Dendritic cell treated with granulocyte-macrophage colony-stimulating factor and Interleukin-4, amounts not matched to agents 40 ng/mL and 50 ng/mL, for 4 days (primary cell): ENCODE data around the gene SF3B3.

Experiments
- H3K27ac Mint-ChIP-seq: one replicate; pipeline ENCODE4 v1.8.0; 2022; ENCODE audit warnings: mild to moderate bottlenecking, mixed read lengths
- H3K27me3 Mint-ChIP-seq: one replicate; pipeline ENCODE4 v1.8.0; 2022; ENCODE audit warnings: mild to moderate bottlenecking, mixed read lengths
- H3K36me3 Mint-ChIP-seq: one replicate; pipeline ENCODE4 v1.8.0; 2022; ENCODE audit warnings: low read depth, mixed read lengths
- H3K4me1 Mint-ChIP-seq: one replicate; pipeline ENCODE4 v1.8.0; 2022; ENCODE audit warnings: low read depth, mixed read lengths
- H3K4me3 Mint-ChIP-seq: one replicate; pipeline ENCODE4 v1.8.0; 2022; ENCODE audit warnings: mild to moderate bottlenecking, moderate library complexity, mixed read lengths
- H3K9me3 Mint-ChIP-seq: one replicate; pipeline ENCODE4 v1.8.0; 2022; ENCODE audit warnings: mixed read lengths
- intact Hi-C: fragments of 100-400 bp; cut with micrococcal nuclease; formaldehyde crosslinking; loops from one replicate; pipeline ENCODE4 v1.15.0; 2022

The SF3B3 gene

DNA sequence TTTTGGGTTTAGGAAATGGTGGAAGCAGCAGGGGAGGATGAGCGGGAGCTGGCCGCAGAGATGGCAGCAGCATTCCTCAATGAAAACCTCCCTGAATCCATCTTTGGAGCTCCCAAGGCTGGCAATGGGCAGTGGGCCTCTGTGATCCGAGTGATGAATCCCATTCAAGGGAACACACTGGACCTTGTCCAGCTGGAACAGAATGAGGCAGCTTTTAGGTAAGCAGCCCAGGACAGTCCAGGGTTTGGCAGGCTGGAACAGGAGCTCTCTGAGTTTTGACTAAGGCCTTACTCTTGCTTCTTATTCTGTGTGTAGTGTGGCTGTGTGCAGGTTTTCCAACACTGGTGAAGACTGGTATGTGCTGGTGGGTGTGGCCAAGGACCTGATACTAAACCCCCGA, 41.4 kb downstream of the SF3B3 start:
- Mint-ChIP-seq H3K9me3 (no peaks in the 10 kb centered on the region), H3K27me3 (no peaks in the 10 kb centered on the region), H3K27ac (no peak overlapping the region), H3K36me3 (peaks cover 100% of the 10 kb centered on the region), H3K4me1 (no peaks in the 10 kb centered on the region), H3K4me3 (no peak overlapping the region)
- intact Hi-C loops: no loop called here

DNA sequence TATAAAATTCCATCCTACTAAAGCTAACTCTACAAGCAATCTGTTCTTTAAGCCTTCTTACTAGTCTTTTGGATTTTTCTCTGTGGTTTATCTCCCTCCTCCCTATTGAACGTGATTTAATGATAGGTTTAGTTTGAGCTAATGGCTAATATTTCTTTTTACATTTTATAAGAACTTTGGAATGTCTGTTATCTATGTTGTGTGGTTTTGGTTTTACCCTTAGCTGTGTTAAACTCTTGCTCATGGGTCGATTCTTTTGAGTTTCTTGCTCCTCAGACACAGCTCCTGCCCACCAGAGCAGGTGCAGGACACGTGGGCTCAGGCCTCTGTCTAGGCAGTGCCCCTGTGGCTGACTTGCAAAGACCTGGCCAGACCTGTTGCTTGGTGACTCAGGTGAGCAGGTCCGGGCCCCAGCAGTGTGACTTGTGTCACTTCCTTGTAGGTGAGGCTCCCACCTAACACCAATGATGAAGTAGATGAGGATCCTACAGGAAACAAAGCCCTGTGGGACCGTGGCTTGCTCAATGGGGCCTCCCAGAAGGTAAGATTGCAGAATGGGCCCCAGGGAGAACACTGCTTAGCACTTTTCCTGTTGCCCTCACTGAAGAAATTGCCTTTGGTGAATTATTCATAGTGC, 45.1 kb downstream of the SF3B3 start:
- H3K27ac Mint-ChIP-seq: no peak overlapping the region

DNA sequence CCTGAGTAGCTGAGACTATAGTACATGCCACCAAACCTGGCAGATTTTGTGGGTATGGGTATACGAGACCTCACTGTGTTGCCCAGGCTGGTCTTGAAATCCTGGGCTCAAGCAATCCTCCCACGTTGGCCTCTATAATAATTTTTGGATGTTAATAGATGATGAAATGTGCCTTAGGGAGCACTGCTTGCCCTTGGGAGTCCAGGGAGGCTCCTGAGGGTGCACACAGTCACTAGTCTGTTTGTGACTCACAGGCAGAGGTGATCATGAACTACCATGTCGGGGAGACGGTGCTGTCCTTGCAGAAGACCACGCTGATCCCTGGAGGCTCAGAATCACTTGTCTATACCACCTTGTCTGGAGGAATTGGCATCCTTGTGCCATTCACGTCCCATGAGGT, 46.1 kb downstream of the SF3B3 start:
- Mint-ChIP-seq H3K4me3 (no peak overlapping the region), H3K4me1 (no peaks in the 10 kb centered on the region), H3K27me3 (no peaks in the 10 kb centered on the region), H3K27ac (no peak overlapping the region), H3K9me3 (no peaks in the 10 kb centered on the region), H3K36me3 (peaks cover 100% of the 10 kb centered on the region)
- intact Hi-C loops: no loop called here

More for the DNA sequence above, 45.1 kb downstream of the SF3B3 start:
- Mint-ChIP-seq H3K27me3 (no peaks in the 10 kb centered on the region), H3K9me3 (no peaks in the 10 kb centered on the region), H3K4me1 (no peaks in the 10 kb centered on the region), H3K36me3 (peaks cover 100% of the 10 kb centered on the region), H3K4me3 (no peak overlapping the region)
- intact Hi-C loops: no loop called here

DNA sequence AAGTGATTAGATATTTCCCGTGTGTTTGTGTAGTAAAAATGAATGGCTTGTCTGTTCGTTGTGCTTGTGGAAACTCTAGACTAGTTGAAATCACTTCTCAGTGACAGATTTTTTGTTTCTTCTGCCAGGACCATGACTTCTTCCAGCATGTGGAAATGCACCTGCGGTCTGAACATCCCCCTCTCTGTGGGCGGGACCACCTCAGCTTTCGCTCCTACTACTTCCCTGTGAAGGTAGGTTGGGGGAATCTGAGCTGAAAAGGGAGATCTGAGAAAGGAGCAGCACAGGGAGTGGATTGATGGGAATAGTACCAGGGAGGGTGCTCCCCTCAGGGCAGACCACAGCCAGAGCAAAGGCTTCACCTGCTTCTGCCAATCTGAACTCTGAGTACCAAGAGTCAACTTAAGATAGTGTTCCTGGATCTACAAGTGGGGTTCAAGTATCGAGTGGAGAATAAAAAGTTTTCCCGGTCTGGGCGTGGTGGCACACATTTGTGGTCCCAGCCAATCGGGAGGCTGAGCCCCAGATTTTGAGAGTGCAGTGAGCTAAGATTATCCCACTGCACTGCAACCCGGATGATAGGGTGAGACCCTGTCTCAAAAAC, 47.5 kb downstream of the SF3B3 start:
- H3K27ac Mint-ChIP-seq: no peak overlapping the region
- H3K4me3 Mint-ChIP-seq: no peak overlapping the region
- H3K36me3 Mint-ChIP-seq: peaks cover 87% of the 10 kb centered on the region
- no peaks in the 10 kb centered on the region for H3K9me3 Mint-ChIP-seq
- no peaks in the 10 kb centered on the region for H3K27me3 Mint-ChIP-seq
- intact Hi-C loops: no loop called here
- H3K4me1 Mint-ChIP-seq: peaks cover 8% of the 10 kb centered on the region

DNA sequence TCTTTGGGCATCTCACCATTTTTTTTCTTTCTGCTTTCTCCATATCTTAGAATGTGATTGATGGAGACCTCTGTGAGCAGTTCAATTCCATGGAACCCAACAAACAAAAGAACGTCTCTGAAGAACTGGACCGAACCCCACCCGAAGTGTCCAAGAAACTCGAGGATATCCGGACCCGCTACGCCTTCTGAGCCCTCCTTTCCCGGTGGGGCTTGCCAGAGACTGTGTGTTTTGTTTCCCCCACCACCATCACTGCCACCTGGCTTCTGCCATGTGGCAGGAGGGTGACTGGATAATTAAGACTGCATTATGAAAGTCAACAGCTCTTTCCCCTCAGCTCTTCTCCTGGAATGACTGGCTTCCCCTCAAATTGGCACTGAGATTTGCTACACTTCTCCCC, 48.0 kb downstream of the SF3B3 start:
- Mint-ChIP-seq H3K4me1 (peaks cover 13% of the 10 kb centered on the region), H3K27ac (no peak overlapping the region), H3K27me3 (no peaks in the 10 kb centered on the region), H3K9me3 (no peaks in the 10 kb centered on the region), H3K4me3 (no peak overlapping the region), H3K36me3 (peaks cover 82% of the 10 kb centered on the region)
- intact Hi-C loops: no loop called here

DNA sequence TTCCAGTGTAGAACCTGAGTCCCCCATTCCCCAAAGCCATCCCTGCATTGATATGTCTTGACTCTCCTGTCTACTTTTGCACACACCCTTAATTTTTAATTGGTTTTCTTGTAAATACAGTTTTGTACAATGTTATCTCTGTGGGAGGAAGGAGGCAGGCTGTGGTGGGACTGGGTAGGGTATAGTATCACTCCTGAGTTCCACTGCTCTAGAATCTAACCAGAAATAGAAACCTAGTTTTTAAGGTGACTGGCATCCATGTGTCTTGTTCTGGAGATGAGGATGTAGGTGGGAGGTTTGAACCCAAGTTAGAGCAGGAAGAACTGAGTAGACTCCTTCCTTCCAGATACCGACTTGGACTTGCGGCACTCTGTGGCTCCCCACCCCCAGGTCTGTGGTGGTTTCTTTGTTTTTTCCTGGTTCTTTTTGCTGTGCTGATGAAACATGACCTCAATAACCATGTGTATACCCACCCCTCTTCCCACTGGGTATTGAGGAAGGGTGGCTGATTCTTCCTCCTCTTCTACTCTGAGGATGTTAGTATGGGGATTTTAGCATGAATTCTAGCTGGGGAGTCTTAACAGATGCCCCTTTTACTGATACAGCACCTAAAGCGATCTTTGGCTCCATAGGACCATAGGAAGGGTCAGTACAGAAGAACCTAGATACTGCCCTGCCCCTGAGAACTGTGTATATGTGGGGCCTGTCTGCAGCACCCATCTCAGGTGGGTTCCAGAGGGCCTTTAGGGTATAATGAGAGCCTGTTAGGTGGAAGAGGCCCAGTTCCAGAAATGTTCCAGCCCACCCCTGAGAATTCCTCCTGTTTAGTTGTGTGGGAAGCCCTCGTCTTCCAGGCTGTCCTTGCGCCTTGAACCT, 48.7 kb downstream of the SF3B3 start:
- H3K27me3 Mint-ChIP-seq: no peaks in the 10 kb centered on the region
- peaks cover 75% of the 10 kb centered on the region for H3K36me3 Mint-ChIP-seq
- H3K27ac Mint-ChIP-seq: no peak overlapping the region
- intact Hi-C loops: no loop called here
- peaks cover 13% of the 10 kb centered on the region for H3K4me1 Mint-ChIP-seq
- H3K4me3 Mint-ChIP-seq: no peak overlapping the region
- no peaks in the 10 kb centered on the region for H3K9me3 Mint-ChIP-seq

DNA sequence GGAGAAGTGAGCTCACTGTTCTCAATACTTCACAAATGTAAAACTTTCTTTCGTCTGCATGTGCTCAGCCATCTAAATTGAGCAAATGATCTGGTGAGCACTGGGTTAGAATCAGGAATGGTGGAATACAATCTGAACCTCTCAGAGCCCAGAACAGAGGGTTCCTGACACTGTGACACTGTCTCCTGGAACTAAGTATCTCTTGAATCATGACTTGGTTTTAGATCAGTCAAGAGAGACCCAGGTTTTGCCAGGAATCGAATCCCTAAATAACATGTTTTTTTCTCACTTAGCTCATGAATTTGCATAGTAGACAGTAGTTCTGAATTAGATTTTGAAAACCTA, 49.3 kb downstream of the SF3B3 start:
- intact Hi-C loops: no loop called here
- Mint-ChIP-seq H3K27me3 (no peaks in the 10 kb centered on the region), H3K4me3 (no peak overlapping the region), H3K27ac (no peak overlapping the region), H3K9me3 (no peaks in the 10 kb centered on the region), H3K4me1 (peaks cover 13% of the 10 kb centered on the region), H3K36me3 (peaks cover 69% of the 10 kb centered on the region)

DNA sequence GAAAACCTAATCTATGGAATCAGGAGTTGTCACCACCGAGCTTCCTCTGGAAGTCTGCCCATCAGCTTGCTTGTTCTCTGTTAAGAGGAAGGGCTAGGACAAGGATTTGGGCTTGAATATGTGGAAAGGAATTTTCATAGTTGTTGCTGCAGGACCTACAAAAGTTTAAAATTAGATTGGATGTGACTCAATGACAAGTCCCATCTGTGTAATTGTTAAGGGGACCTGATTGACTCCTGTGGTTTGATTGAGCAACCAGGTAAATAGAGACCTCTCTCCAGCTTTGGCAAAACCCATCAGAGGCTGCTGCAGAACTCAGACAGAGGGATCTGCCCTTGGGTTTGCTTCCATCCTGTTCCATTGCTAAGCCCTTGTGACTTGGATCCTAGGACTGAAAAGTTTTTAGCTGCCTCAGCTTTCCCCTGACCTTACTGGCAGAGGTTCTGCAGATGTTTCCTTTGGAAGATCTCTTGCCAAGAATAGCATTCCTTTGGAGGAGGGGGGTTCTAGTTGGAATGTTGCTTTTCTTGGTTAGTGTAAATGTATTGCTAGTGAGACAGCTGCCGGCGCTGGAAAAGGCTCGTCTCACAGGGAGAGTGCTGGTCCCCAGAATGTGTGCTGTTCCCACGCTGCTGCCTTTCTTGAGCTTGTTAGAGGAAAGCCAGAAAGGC, 50.0 kb downstream of the SF3B3 start:
- intact Hi-C loops: no loop called here
- peaks cover 62% of the 10 kb centered on the region for H3K36me3 Mint-ChIP-seq
- no peaks in the 10 kb centered on the region for H3K27me3 Mint-ChIP-seq
- H3K27ac Mint-ChIP-seq: peak overlapping the region; percentile 25
- H3K4me1 Mint-ChIP-seq: peaks cover 13% of the 10 kb centered on the region
- no peak overlapping the region for H3K4me3 Mint-ChIP-seq
- H3K9me3 Mint-ChIP-seq: no peaks in the 10 kb centered on the region

DNA sequence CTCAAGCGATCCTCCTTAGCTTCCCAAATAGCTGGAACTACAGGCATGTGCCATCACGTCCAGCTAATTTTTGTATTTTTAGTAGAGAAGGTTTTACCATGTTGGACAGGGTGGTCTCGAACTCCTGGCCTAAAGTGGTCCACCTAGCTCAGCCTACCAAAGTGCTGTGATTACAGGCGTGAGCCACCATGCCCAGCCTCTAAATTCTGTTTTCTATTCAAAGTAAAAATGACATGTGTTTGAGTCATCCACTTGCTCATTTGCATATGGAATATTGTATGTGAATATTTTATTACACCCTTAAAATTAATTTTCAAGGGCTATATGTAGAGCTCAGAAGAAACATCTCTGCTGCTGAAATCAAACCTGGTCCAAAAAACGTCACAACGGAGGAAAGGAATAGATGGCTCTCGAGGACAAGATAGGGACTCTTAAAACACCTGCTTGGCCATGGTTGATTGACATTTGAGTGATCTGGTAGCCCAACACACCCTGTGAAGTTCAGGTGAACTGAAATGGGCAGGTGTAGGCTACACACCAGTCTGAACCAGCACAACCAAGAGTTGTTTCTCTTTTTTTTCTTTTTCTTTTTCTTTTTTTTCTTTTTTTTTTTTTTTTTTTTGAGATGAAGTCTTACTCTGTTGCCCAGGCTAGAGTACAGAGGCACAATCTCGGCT, 51.1 kb downstream of the SF3B3 start:
- Mint-ChIP-seq H3K27me3 (no peaks in the 10 kb centered on the region), H3K9me3 (no peaks in the 10 kb centered on the region), H3K36me3 (peaks cover 50% of the 10 kb centered on the region), H3K4me3 (no peak overlapping the region), H3K4me1 (peaks cover 13% of the 10 kb centered on the region), H3K27ac (no peak overlapping the region)
- intact Hi-C loops: no loop called here

DNA sequence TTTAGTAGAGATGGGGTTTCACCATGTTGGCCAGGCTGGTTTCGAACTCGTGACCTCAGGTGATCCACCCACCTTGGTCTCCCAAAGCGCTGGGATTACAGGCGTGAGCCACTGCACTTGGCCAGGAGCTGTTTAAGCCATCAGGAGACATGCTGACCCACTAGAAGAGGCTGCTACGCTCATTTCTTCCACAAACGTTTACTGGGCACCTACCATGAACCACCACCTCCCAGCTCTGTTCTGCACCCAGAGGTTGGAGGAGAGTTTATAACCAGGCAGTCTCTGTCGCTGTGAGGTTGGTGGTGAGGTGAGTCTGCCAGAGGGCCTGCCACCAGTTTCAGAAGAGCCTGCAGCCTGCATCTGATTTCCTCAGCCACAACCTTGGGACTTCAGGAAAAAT, 51.8 kb downstream of the SF3B3 start:
- peaks cover 44% of the 10 kb centered on the region for H3K36me3 Mint-ChIP-seq
- H3K4me1 Mint-ChIP-seq: peaks cover 13% of the 10 kb centered on the region
- no peak overlapping the region for H3K27ac Mint-ChIP-seq
- no peaks in the 10 kb centered on the region for H3K9me3 Mint-ChIP-seq
- no peak overlapping the region for H3K4me3 Mint-ChIP-seq
- intact Hi-C loops: no loop called here
- H3K27me3 Mint-ChIP-seq: no peaks in the 10 kb centered on the region

DNA sequence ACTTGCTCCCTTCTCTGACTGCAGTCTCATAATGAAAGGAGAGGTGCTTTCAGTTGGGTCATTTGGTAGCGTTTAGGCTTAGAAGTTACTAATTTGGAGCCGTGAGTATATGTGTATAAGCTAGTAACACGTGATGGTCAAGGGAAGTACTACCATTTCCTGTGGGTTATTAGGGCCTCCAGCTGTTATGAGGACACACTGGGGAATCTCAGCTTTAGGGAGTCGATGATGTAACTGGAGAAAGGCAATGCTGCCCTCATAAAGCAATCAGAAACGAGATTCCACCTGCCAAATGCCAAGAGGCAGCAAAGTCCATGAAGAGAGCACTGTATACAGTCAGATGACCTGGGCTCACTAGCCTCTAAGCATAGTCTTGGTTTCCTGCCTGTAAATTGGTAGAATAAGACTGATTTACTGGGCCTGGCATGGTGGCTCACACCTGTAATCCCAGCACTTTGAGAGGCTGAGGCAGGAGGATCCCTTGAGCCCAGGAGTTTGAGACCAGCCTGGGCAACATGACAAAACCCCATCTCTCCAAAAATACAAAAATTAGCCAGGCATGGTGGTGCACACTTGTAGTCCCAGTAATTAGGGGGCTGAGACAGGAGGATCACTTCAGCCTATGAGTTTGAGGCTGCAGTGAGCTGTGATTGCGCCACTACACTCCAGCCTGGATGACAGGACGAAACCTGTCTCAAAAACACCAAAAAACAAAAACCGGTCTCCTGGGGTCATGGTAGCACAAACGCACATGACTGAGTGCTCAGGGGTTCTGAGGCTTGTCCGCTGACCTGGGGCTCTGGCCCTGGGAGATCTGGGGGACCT, 53.0 kb downstream of the SF3B3 start:
- intact Hi-C loops: no loop called here

DNA sequence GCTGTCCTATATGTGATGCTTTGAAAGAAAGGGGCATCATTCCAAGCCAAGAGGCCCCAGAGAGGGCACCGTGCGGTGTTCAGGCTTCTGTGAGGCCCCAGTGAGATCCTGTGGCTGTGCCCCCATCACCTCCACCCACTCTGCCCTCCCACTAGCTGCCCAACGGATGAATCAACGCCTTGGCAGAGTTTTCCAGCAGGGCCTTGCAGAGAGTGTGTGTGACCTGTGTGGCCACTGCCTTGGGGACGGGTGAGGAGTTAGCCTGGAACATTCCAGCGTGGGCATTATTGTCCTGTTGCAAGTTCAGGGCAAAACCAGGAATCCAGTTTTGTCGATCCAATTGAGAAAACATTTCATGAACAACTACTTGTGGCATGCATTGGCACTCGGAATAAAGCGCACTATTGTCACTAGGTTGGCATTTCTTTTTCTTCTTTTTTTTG, 53.7 kb downstream of the SF3B3 start:
- Mint-ChIP-seq H3K9me3 (no peaks in the 10 kb centered on the region), H3K27ac (no peak overlapping the region), H3K4me1 (peaks cover 13% of the 10 kb centered on the region), H3K4me3 (no peak overlapping the region), H3K27me3 (no peaks in the 10 kb centered on the region), H3K36me3 (peaks cover 25% of the 10 kb centered on the region)
- intact Hi-C loops: no loop called here

More for the DNA sequence above, 53.0 kb downstream of the SF3B3 start:
- H3K27me3 Mint-ChIP-seq: no peaks in the 10 kb centered on the region
- peaks cover 13% of the 10 kb centered on the region for H3K4me1 Mint-ChIP-seq
- peaks cover 31% of the 10 kb centered on the region for H3K36me3 Mint-ChIP-seq
- no peak overlapping the region for H3K4me3 Mint-ChIP-seq
- no peaks in the 10 kb centered on the region for H3K9me3 Mint-ChIP-seq
- H3K27ac Mint-ChIP-seq: no peak overlapping the region

DNA sequence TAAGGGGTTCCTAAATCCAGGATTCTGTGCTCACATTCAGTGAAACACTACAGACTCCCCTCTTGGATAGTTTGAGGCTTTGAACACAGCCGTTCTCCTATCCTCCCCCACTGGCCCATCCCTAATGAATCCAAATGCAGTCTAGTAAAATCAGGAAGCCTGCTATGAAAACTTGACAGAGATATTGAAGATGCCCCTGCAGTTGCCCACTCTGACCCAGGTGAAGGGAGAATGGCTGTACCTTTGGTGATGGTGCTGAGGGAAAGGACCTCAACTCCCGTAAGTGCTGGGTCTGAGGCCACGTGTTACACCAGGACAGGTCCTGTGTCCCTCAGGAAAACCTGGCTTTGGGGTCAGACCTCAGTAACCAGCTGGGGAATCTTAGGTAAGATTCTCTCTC, 54.4 kb downstream of the SF3B3 start:
- peaks cover 17% of the 10 kb centered on the region for H3K36me3 Mint-ChIP-seq
- intact Hi-C loops: no loop called here
- H3K27me3 Mint-ChIP-seq: no peaks in the 10 kb centered on the region
- H3K9me3 Mint-ChIP-seq: no peaks in the 10 kb centered on the region
- H3K27ac Mint-ChIP-seq: no peak overlapping the region
- H3K4me1 Mint-ChIP-seq: peaks cover 13% of the 10 kb centered on the region
- H3K4me3 Mint-ChIP-seq: no peak overlapping the region
